Measurements from ENCODE around the gene DTNBP1.
A peak's percentile ranks its signal among the peaks of the same experiment; 100 is the strongest.

DTNBP1 gene

GRCh38 chr6:15476631-15477380, 186.0 kb downstream of the DTNBP1 start:
- Histone ChIP-seq H3K4me2 (ENCODE audit: low read length) (no peak overlapping the region), H3K27me3 (ENCODE audit: control insufficient read depth, insufficient read depth, low read length) (no peaks in the 10 kb centered on the region), H3K9me3 (ENCODE audit: control insufficient read depth, low read length) (no peaks in the 10 kb centered on the region), H2AFZ (no peak overlapping the region), H3K9ac (no peak overlapping the region), H3K27ac (peak overlapping the region; percentile 22), H3K4me1 (peaks cover 16% of the 10 kb centered on the region), H3K79me2 (peaks cover 8% of the 10 kb centered on the region), H3K4me3 (ENCODE audit: low read depth, low read length) (no peak overlapping the region), H3K36me3 (ENCODE audit: control insufficient read depth, insufficient read depth, low read length) (no peaks in the 10 kb centered on the region)
- no peak for TF ChIP-seq CTCF (IDR thresholded peaks at IDR 0.05)

GRCh38 chr6:15475872-15476271, 187.0 kb downstream of the DTNBP1 start:
- Histone ChIP-seq H3K4me1 (peaks cover 20% of the 10 kb centered on the region), H3K4me3 (ENCODE audit: low read depth, low read length) (no peak overlapping the region), H3K4me2 (ENCODE audit: low read length) (peak overlapping the region; percentile 23), H3K36me3 (ENCODE audit: control insufficient read depth, insufficient read depth, low read length) (no peaks in the 10 kb centered on the region), H3K27ac (peak overlapping the region; percentile 70), H3K79me2 (peaks cover 8% of the 10 kb centered on the region), H3K9ac (no peak overlapping the region), H3K27me3 (ENCODE audit: control insufficient read depth, insufficient read depth, low read length) (no peaks in the 10 kb centered on the region), H3K9me3 (ENCODE audit: control insufficient read depth, low read length) (no peaks in the 10 kb centered on the region), H2AFZ (peak overlapping the region; percentile 23)
- TF ChIP-seq CTCF (IDR thresholded peaks at IDR 0.05), result no peak

GRCh38 chr6:15475261-15475660, 187.6 kb downstream of the DTNBP1 start:
- peaks cover 8% of the 10 kb centered on the region for H3K79me2 ChIP-seq
- no peak overlapping the region for H3K4me3 ChIP-seq (ENCODE audit: low read depth, low read length)
- H3K9ac ChIP-seq, result no peak overlapping the region
- no peaks in the 10 kb centered on the region for H3K36me3 ChIP-seq (ENCODE audit: control insufficient read depth, insufficient read depth, low read length)
- no peak overlapping the region for H3K4me2 ChIP-seq (ENCODE audit: low read length)
- no peak for TF ChIP-seq CTCF (IDR thresholded peaks at IDR 0.05)
- peaks cover 20% of the 10 kb centered on the region for H3K4me1 ChIP-seq
- H3K27me3 ChIP-seq (ENCODE audit: control insufficient read depth, insufficient read depth, low read length), result no peaks in the 10 kb centered on the region
- no peaks in the 10 kb centered on the region for H3K9me3 ChIP-seq (ENCODE audit: control insufficient read depth, low read length)
- H3K27ac ChIP-seq, result peak overlapping the region; percentile 70
- no peak overlapping the region for H2AFZ ChIP-seq

GRCh38 chr6:15474196-15474595, 188.6 kb downstream of the DTNBP1 start:
- Histone ChIP-seq H3K27ac (no peak overlapping the region), H3K9me3 (ENCODE audit: control insufficient read depth, low read length) (no peaks in the 10 kb centered on the region), H3K9ac (no peak overlapping the region), H3K79me2 (peaks cover 5% of the 10 kb centered on the region), H3K4me3 (ENCODE audit: low read depth, low read length) (no peak overlapping the region), H2AFZ (no peak overlapping the region), H3K4me1 (peaks cover 20% of the 10 kb centered on the region), H3K4me2 (ENCODE audit: low read length) (no peak overlapping the region), H3K36me3 (ENCODE audit: control insufficient read depth, insufficient read depth, low read length) (no peaks in the 10 kb centered on the region), H3K27me3 (ENCODE audit: control insufficient read depth, insufficient read depth, low read length) (no peaks in the 10 kb centered on the region)
- TF ChIP-seq CTCF (IDR thresholded peaks at IDR 0.05), result no peak

GRCh38 chr6:15473741-15474161, 189.1 kb downstream of the DTNBP1 start:
- Histone ChIP-seq H3K36me3 (ENCODE audit: control insufficient read depth, insufficient read depth, low read length) (no peaks in the 10 kb centered on the region), H3K27me3 (ENCODE audit: control insufficient read depth, insufficient read depth, low read length) (no peaks in the 10 kb centered on the region), H3K4me2 (ENCODE audit: low read length) (no peak overlapping the region), H3K4me3 (ENCODE audit: low read depth, low read length) (no peak overlapping the region), H3K9me3 (ENCODE audit: control insufficient read depth, low read length) (no peaks in the 10 kb centered on the region), H3K27ac (peak overlapping the region; percentile 33), H2AFZ (no peak overlapping the region), H3K4me1 (peaks cover 20% of the 10 kb centered on the region), H3K79me2 (peaks cover 3% of the 10 kb centered on the region), H3K9ac (no peak overlapping the region)
- no peak for TF ChIP-seq CTCF (IDR thresholded peaks at IDR 0.05)
